ENCODE measurements around the gene GIPC1.

The GIPC1 gene

GRCh38 chr19:14536926-14537692 lies 41.2 kb upstream of the GIPC1 start:
- H3K4me2 ChIP-seq: no peak overlapping the region
- H3K27ac ChIP-seq: no peak overlapping the region
- peaks cover 18% of the 10 kb centered on the region; the same call in 1 of the 2 replicates for H3K79me2 ChIP-seq (ENCODE audit: insufficient read depth, low read depth)
- H4K20me1 ChIP-seq (ENCODE audit: insufficient read depth): no peaks in the 10 kb centered on the region
- H3K4me3 ChIP-seq (IDR thresholded peaks at IDR 0.05; ENCODE audit: insufficient read depth, low read depth, low read length): no peak overlapping the region
- no peaks in the 10 kb centered on the region for H3K4me1 ChIP-seq (ENCODE audit: low read depth, poor library complexity, severe bottlenecking)
- H3K9ac ChIP-seq: no peak overlapping the region
- H2AFZ ChIP-seq (ENCODE audit: low read depth): no peak overlapping the region
- no peaks in the 10 kb centered on the region for H3K36me3 ChIP-seq (ENCODE audit: insufficient read depth)
- no peak for TF ChIP-seq CTCF (conservative IDR thresholded peaks at IDR 0.05; ENCODE audit: low read depth, low read length)
- no peaks in the 10 kb centered on the region for H3K27me3 ChIP-seq (ENCODE audit: insufficient read depth, low read depth)

GRCh38 chr19:14533450-14533849 lies 37.5 kb upstream of the GIPC1 start:
- no peaks in the 10 kb centered on the region for H4K20me1 ChIP-seq (ENCODE audit: insufficient read depth)
- H3K27me3 ChIP-seq (ENCODE audit: insufficient read depth, low read depth): no peaks in the 10 kb centered on the region

GRCh38 chr19:14530506-14530905 lies 34.6 kb upstream of the GIPC1 start:
- Histone ChIP-seq H3K4me2 (peak overlapping the region; percentile 61), H3K36me3 (ENCODE audit: insufficient read depth) (no peaks in the 10 kb centered on the region), H3K4me3 (IDR thresholded peaks at IDR 0.05; ENCODE audit: insufficient read depth, low read depth, low read length) (no peak overlapping the region), H4K20me1 (ENCODE audit: insufficient read depth) (no peaks in the 10 kb centered on the region), H3K79me2 (ENCODE audit: insufficient read depth, low read depth) (peaks cover 30% of the 10 kb centered on the region), H3K27me3 (ENCODE audit: insufficient read depth, low read depth) (no peaks in the 10 kb centered on the region), H3K9ac (peak overlapping the region; percentile 68; the same call in 1 of the 2 replicates), H3K27ac (peak overlapping the region; percentile 49; the same call in 1 of the 2 replicates), H2AFZ (ENCODE audit: low read depth) (no peak overlapping the region), H3K4me1 (ENCODE audit: low read depth, poor library complexity, severe bottlenecking) (peaks cover 15% of the 10 kb centered on the region)
- TF ChIP-seq CTCF (conservative IDR thresholded peaks at IDR 0.05; ENCODE audit: low read depth, low read length): no peak

More at GRCh38 chr19:14533450-14533849, 37.5 kb upstream of the GIPC1 start:
- TF ChIP-seq CTCF (conservative IDR thresholded peaks at IDR 0.05; ENCODE audit: low read depth, low read length): no peak
- Histone ChIP-seq H3K79me2 (ENCODE audit: insufficient read depth, low read depth) (peaks cover 38% of the 10 kb centered on the region), H3K4me2 (no peak overlapping the region), H2AFZ (ENCODE audit: low read depth) (no peak overlapping the region), H3K4me3 (IDR thresholded peaks at IDR 0.05; ENCODE audit: insufficient read depth, low read depth, low read length) (no peak overlapping the region), H3K4me1 (ENCODE audit: low read depth, poor library complexity, severe bottlenecking) (peaks cover 14% of the 10 kb centered on the region), H3K9ac (no peak overlapping the region), H3K36me3 (ENCODE audit: insufficient read depth) (no peaks in the 10 kb centered on the region), H3K27ac (no peak overlapping the region)

- H3K4me3 ChIP-seq (IDR thresholded peaks at IDR 0.05; ENCODE audit: insufficient read depth, low read depth, low read length): no peak overlapping the region
- peaks cover 15% of the 10 kb centered on the region for H3K4me1 ChIP-seq (ENCODE audit: low read depth, poor library complexity, severe bottlenecking)
- H3K36me3 ChIP-seq (ENCODE audit: insufficient read depth): no peaks in the 10 kb centered on the region
- H3K79me2 ChIP-seq (ENCODE audit: insufficient read depth, low read depth): peaks cover 30% of the 10 kb centered on the region
- TF ChIP-seq CTCF (conservative IDR thresholded peaks at IDR 0.05; ENCODE audit: low read depth, low read length): no peak
- no peaks in the 10 kb centered on the region for H3K27me3 ChIP-seq (ENCODE audit: insufficient read depth, low read depth)
- no peaks in the 10 kb centered on the region for H4K20me1 ChIP-seq (ENCODE audit: insufficient read depth)
- H3K27ac ChIP-seq: peak overlapping the region; percentile 49
- peak overlapping the region; percentile 68 for H3K9ac ChIP-seq
- peak overlapping the region; percentile 61 for H3K4me2 ChIP-seq
- H2AFZ ChIP-seq (ENCODE audit: low read depth): peak overlapping the region; percentile 90
Observed at GRCh38 chr19:14530005-14530348, 34.0 kb upstream of the GIPC1 start.
